Activated T-cell treated with anti-CD3 and anti-CD28 coated beads for 4 hours (primary cell): Measurements from ENCODE around the gene PLEKHD1.
"Not testable (repeated sequence)": the region's sequence is repeated elsewhere in the genome, so short reads cannot be mapped to it uniquely, and the experiment has no call there.

Experiments used
- DNase-seq: peaks from one replicate; pipeline ENCODE4 v3.0.0-alpha.2; 2020

The PLEKHD1 gene

GRCh38 chr14:69484444-69485314 lies at the start of gene PLEKHD1:
Gene PLEKHD1, plus strand, starts transcription at chr14:69484728. Its CDS starts 238 bp downstream, at chr14:69484966.
- no peak for DNase-seq

DNA sequence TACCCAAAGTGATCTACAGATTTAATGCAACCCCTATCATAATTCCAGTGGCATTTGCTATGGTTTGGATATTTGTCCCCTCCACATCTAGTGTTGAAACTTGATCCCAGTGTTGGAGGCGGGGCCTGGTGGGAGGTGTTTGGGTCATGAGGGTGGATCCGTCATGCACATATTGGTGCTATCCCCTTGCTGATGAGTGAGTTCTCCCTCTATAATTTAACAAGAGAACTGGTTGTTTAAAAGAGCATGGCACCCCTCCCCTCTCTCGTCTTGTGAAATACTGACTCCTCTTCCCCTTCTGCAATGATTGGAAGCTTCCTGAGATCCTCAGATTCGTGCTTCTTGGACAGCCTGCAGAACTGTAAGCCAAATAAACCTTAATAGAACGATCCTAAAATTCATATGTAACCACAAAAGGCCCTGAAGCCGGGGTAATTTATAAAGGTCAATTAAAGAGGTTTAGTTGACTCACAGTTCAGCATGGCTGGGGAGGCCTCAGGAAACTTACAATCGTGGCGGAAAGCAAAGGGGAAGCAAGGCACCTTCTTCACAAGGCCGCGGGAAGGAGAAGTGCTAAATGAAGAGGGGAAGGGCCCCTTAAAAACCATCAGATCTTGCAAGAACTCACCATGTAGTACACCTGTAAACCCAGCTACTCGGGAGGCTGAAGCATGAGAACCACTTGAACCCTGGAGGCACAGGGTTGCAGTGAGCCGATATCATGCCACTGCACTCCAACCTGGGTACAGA lies 44.8 kb upstream of the PLEKHD1 start:
- no peak for DNase-seq

DNA sequence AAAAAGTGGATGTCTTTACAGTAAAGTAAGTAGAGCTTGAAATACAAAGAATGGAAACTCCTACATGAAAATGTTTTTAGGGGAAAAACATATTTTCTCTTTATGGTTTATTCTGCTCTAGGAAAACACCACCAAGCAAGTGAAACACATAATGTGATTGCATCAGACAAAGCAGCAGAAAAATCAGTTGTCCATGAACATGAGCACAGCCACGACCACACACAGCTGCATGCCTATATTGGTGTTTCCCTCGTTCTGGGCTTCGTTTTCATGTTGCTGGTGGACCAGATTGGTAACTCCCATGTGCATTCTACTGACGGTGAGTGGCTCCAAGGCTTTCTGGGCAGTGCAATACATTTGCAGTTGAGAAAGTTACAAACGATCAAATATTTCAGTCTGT lies 42.6 kb upstream of the PLEKHD1 start:
- no peak for DNase-seq

GRCh38 chr14:69443296-69443805 lies 41.2 kb upstream of the PLEKHD1 start:
- DNase-seq: no peak

DNA sequence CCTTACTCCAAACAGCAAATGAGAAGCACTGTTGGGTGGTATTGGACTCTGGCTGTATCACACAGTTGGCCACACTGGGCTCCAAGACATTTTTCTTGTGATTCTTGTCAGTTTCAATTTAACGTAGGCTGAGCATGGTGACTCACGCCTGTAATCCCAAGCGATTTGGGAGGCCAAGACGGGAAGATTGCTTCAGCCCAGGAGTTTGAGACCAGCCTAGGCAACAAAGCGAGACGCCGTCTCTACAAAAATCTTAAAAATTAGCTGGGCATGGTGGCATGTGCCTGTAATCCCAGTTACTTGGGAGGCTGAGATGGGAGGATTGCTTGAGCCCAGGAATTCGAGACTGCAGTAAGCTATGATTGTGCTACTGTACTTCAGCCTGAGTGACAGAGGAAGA lies 35.3 kb upstream of the PLEKHD1 start:
- DNase-seq: no peak

DNA sequence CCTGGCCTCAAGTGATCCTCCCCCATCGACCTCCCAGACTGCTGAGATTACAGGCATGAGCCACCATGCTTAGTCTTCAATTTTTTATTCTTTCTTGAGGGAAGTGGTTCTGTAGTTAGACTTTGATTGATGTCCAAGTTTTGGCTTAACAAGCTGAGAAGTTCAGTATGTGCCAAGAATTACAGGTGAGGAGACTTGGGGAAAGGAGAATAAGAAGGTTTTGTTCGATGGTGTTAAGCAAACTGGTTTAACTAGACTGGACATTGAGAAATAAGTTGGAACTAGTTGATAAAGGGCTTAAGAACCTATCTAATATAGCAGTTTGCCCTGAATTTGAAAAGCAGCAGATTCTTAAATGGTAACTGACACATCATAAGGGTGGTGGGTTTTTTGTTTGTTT lies 32.6 kb upstream of the PLEKHD1 start:
- no peak for DNase-seq

DNA sequence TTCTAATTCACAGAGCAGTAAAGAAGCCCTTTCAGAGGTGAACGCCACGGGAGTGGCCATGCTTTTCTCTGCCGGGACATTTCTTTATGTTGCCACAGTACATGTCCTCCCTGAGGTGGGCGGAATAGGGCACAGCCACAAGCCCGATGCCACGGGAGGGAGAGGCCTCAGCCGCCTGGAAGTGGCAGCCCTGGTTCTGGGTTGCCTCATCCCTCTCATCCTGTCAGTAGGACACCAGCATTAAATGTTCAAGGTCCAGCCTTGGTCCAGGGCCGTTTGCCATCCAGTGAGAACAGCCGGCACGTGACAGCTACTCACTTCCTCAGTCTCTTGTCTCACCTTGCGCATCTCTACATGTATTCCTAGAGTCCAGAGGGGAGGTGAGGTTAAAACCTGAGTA lies 26.2 kb upstream of the PLEKHD1 start:
- no peak for DNase-seq

GRCh38 chr14:69459122-69459521 lies 25.4 kb upstream of the PLEKHD1 start:
- DNase-seq: no peak

GRCh38 chr14:69460093-69460701 lies 24.3 kb upstream of the PLEKHD1 start:
- DNase-seq: peak; percentile 25

DNA sequence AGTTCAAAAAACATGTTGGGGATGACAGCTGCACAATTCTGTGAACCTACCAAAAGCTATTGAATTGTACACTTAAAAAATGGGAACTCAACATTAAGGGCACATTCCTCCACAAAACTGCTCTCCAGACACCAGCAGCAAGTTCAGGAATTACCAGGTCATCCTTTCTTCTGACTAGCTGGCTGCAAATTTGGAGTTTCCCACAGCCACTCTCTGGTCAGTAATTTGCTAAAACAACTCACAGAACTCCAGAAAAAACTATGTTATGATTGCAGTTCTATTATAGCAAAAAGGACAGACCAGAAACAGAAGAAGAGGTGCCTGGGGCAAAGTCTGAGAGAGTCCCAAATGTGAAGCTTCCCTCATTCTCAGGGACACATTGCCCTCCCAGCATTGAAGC lies 20.1 kb upstream of the PLEKHD1 start:
- DNase-seq: no peak

GRCh38 chr14:69464829-69465228 lies 19.7 kb upstream of the PLEKHD1 start:
- no peak for DNase-seq

DNA sequence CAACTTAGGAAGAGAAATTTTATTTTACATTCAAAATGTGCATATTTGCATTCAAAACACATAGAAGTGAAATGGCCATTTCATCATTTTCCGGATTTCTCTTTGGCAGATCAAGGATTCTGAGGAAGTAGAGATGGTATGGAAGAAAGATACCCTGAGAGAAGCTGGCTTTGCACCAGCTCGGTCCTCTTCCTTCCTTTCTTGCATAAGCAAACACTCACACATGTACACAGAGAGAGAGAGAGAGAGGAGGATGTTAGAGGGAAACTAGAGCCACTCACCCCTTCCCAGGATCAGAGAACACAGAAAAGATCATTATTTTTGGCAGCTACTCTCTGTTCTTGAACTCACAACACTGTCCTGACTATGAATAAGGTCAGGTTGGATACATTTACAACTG lies 15.6 kb upstream of the PLEKHD1 start:
- DNase-seq: no peak

DNA sequence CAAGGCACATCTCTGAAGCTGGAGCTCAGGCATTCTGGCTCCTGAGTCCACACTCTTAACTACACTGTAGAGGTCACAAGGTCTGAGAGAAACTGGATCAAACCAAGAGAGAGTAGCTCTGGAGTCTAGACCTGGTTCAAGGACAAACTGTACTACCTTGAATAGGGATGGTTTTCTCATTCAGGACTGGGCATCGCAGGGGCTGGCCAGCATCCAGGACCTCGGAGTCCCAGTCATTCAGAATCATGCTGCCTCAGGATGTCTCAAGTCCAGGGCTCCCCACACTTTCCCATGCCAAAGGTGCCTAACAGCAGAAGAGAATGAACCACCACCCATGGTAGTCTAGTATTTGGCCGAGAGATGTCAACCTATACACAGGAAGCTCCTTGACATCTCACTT lies 13.1 kb upstream of the PLEKHD1 start:
- no peak for DNase-seq

DNA sequence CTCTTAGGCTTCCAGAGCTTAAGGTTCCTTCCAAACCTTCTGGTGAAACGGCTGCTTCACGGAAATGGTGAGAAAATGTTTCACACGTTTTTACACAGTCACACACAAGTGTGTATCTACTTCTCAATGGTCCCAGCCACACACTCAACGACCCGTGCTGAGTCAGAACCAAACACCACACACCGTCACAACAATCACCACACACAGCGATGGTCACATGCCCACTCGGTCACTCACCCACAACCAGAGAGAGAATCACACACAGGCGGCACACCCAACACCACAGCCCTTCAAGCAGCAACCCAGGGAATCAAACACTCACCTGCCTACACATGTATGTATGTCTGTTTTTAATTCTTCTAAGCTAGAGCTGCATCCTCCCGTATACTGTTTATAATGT lies 12.6 kb upstream of the PLEKHD1 start:
- no peak for DNase-seq

DNA sequence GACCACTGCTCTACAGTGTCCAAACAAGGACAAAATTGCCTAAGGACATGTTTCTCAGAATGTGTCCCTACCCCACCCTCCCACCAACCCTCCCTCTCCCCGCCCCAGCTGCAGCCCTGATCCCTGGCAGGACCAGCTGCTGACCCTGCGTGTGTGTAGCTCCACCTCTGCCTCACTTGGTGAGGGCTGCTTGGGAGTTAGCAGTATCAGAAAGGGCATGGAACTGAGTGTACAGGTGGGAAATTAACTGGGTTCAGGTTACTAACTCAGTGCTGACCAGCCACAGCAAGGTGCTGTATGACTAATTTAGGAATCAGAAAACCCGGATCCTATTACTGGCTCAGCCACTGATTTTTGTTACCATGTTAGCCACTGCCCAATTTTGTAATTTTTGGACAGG lies 11.3 kb upstream of the PLEKHD1 start:
- no peak for DNase-seq

GRCh38 chr14:69473946-69474345 lies 10.6 kb upstream of the PLEKHD1 start:
- DNase-seq: no peak

DNA sequence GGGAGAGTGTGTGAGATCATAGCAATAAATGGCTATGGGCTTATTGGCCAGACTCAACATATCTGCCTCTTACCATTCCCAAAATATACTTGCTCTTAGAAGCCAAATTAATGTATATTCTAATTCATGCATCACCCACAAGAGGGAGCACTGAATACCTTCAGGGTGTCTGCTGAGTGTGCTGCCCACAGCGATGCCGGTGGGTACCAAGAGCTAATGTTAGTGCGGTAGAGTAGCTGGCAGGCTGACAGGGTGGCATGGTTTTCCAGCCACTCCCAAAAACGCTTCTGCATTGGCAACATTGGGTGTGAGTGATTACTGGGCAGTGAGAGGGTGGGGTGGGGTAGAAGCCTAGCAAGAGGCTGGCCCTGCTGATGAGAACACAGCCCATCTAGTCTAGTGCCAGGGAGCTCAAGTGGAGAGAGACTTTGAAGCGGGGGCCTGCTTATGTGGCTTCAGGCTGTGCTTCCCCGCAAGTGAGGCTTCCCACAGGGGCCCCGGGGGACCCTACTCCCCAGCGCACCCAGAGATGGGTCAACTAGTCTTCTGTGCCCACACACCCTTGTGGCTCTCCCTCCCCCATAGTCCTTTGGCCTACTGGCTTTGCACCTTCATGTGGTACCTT lies 9.2 kb upstream of the PLEKHD1 start:
- DNase-seq: no peak

- not testable (repeated sequence) for DNase-seq
Measured at GRCh38 chr14:69476824-69477450, 7.6 kb upstream of the PLEKHD1 start.

DNA sequence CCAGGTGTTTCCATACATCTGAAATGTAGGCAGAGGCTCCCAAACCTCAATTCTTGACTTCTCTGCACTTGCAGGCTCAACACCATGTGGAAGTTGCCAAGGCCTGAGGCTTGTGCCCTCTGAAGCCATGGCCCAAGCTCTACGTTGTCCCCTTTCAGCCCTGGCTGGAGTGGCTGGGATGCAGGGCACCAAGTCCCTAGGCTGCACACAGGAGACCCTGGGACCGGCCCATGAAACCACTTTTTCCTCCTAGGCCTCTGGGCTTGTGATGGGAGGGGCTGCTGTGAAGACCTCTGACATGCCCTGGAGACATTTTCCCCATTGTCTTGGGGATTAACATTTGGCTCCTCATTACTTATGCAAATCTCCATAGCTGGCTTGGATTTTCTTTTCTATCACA lies 6.5 kb upstream of the PLEKHD1 start:
- DNase-seq: not testable (repeated sequence)

DNA sequence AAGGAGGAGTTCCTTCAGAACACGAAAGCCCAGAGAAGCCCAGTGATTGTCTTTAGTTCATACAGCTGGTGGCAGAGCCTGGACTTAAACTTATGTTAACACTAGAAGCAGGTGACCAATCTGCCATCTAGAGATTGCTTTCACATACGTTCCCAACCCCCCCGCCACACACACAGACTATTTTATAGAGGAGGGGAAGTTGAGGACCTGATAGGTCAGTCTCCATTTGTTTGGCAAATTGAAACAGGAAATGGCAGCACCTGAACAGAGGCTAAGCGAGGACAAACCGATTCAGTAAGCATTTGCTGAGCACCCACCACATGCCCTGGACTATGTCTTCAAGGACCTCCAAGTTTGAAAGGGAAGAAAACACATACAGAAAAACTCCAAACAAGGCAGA lies 4.8 kb upstream of the PLEKHD1 start:
- DNase-seq: no peak

GRCh38 chr14:69480136-69480535 lies 4.4 kb upstream of the PLEKHD1 start:
- no peak for DNase-seq

- no peak for DNase-seq
Measured at GRCh38 chr14:69481815-69482568, 2.5 kb upstream of the PLEKHD1 start.
